ENCODE data around the gene LSP1.
"Not testable (repeated sequence)": the region's sequence is repeated elsewhere in the genome, so short reads cannot be mapped to it uniquely, and the experiment has no call there.

Gene LSP1

GRCh38 chr11:1852877-1853276 is at the start of gene LSP1:
LSP1 (plus strand) TSS chr11:1853084; CDS start chr11:1853145, 61 bp downstream.
- DNase-seq (ENCODE audit: low spot score): no peak

- DNase-seq (ENCODE audit: low spot score): no peak
Observed at GRCh38 chr11:1803246-1803645, 49.6 kb upstream of the LSP1 start.

GRCh38 chr11:1803835-1804519 is 48.9 kb upstream of the LSP1 start:
- not testable (repeated sequence) for DNase-seq (ENCODE audit: low spot score)

GRCh38 chr11:1805525-1805924 is 47.4 kb upstream of the LSP1 start:
- no peak for DNase-seq (ENCODE audit: low spot score)

GRCh38 chr11:1807264-1807995 is 45.5 kb upstream of the LSP1 start:
- no peak for DNase-seq (ENCODE audit: low spot score)

GRCh38 chr11:1810761-1811160 is 42.1 kb upstream of the LSP1 start:
- DNase-seq (ENCODE audit: low spot score): no peak

- DNase-seq (ENCODE audit: low spot score): no peak
Observed at GRCh38 chr11:1812274-1812673, 40.6 kb upstream of the LSP1 start.

- DNase-seq (ENCODE audit: low spot score): no peak
Observed at GRCh38 chr11:1812801-1813200, 40.1 kb upstream of the LSP1 start.

GRCh38 chr11:1813356-1813755 is 39.5 kb upstream of the LSP1 start:
- DNase-seq (ENCODE audit: low spot score): not testable (repeated sequence)

GRCh38 chr11:1814691-1815090 is 38.2 kb upstream of the LSP1 start:
- DNase-seq (ENCODE audit: low spot score): no peak

GRCh38 chr11:1815311-1815710 is 37.6 kb upstream of the LSP1 start:
- no peak for DNase-seq (ENCODE audit: low spot score)

GRCh38 chr11:1815751-1816150 is 37.1 kb upstream of the LSP1 start:
- DNase-seq (ENCODE audit: low spot score): no peak

- no peak for DNase-seq (ENCODE audit: low spot score)
Observed at GRCh38 chr11:1817000-1817399, 35.9 kb upstream of the LSP1 start.

- DNase-seq (ENCODE audit: low spot score): no peak
Observed at GRCh38 chr11:1817511-1817910, 35.4 kb upstream of the LSP1 start.

- DNase-seq (ENCODE audit: low spot score): no peak
Observed at GRCh38 chr11:1819074-1819473, 33.8 kb upstream of the LSP1 start.

- no peak for DNase-seq (ENCODE audit: low spot score)
Observed at GRCh38 chr11:1820463-1821325, 32.2 kb upstream of the LSP1 start.

- no peak for DNase-seq (ENCODE audit: low spot score)
Observed at GRCh38 chr11:1821562-1821961, 31.3 kb upstream of the LSP1 start.

GRCh38 chr11:1822648-1823375 is 30.1 kb upstream of the LSP1 start:
- DNase-seq (ENCODE audit: low spot score): no peak

GRCh38 chr11:1823376-1824220 is 29.3 kb upstream of the LSP1 start:
- no peak for DNase-seq (ENCODE audit: low spot score)

- no peak for DNase-seq (ENCODE audit: low spot score)
Observed at GRCh38 chr11:1824221-1825038, 28.5 kb upstream of the LSP1 start.

Measured in hematopoietic multipotent progenitor cell treated with erythropoietin and hydrocortisone succinate and interleukin-3 and kit ligand, for 15 days (in vitro differentiated cells).